K562 (cell line): ENCODE data around the gene IPCEF1. TPM values are rescaled to one million over a fixed set of nuclear protein-coding genes. Genes with fewer than 3 reads are reported as not detected.

Experiments used
- ATAC-seq: fragments of 200-7000 bp; cut with Tn5 transposase; 3 replicates; pipeline ENCODE4 v1.9.1; 2020; ENCODE audit warnings: moderate library complexity
- BruUV-seq: library from RNA; stranded (reverse); fragments of 400-500 nt; replicated peaks from 2 replicates; lab custom pipeline; 2021; lab: Mats Ljungman, UMichigan
- CTCF ChIA-PET: fragments of 300-600 bp; formaldehyde crosslinking; extraction: SDS; loops from one replicate; lab custom pipeline; 2021; ENCODE audit warnings: low intra/inter-chr PET ratio; lab: Yijun Ruan, JAX
- POLR2A ChIA-PET: fragments of 300-600, 350-650 bp; sonication (Branson Sonifier 250); formaldehyde crosslinking; extraction: SDS; loops from one replicate; lab custom pipeline; 2021; ENCODE audit warnings: antibody characterized with exemption, inconsistent platforms; lab: Yijun Ruan, JAX
- DNase-seq, 4 experiments: peaks; one replicate each; pipeline versions ENCODE4 v3.0.0 to v3.0.0-alpha.2; 2011 to 2018; ENCODE audit warnings: low spot score in 3 of 4, mixed read lengths in 3 of 4; ENCODE audit errors: extremely low read depth in 1 of 4
- FAIRE-seq: peaks from 2 replicates; lab custom pipeline; 2011; peaks lifted over from hg19 to GRCh38; lab: Jason Lieb, UNC
- H2AFZ ChIP-seq: 2 replicates; pipeline ENCODE4 v1.6.0; 2011; ENCODE audit warnings: low read depth, low read length, control low read depth, inconsistent platforms
- H3K27ac ChIP-seq: fragments of 200-600 bp; 3 replicates; pipeline ENCODE4 v1.8.0; 2011; ENCODE audit warnings: low read depth, mild to moderate bottlenecking, control low read depth, inconsistent platforms, low read length, moderate library complexity, mixed read lengths; ENCODE audit errors: extremely low read depth
- H3K27me3 ChIP-seq, 2 experiments: fragments of 300-600 bp in 1 of 2; 2 replicates in 1 of 2; 3 replicates in 1 of 2; pipeline versions ENCODE4 v1.6.0 to v1.8.0; 2011; ENCODE audit warnings: inconsistent platforms in 2 of 2, low read length in 2 of 2, mild to moderate bottlenecking in 1 of 2, mixed read lengths in 1 of 2, moderate library complexity in 1 of 2; ENCODE audit not compliant: control insufficient read depth in 2 of 2, insufficient read depth in 2 of 2
- H3K36me3 ChIP-seq: fragments of 300-600 bp; 3 replicates; pipeline ENCODE4 v1.8.0; 2011; ENCODE audit warnings: mild to moderate bottlenecking, low read length, inconsistent platforms; ENCODE audit not compliant: control insufficient read depth, insufficient read depth
- H3K4me1 ChIP-seq, 2 experiments: fragments of 200-600 bp in 1 of 2; replicated peaks in 1 of 2; 2 replicates in 1 of 2; 3 replicates in 1 of 2; pipeline versions ENCODE4 v1.5.1 to v1.8.0; 2011; ENCODE audit warnings: inconsistent platforms in 2 of 2, low read length in 2 of 2, mild to moderate bottlenecking in 1 of 2, mixed read lengths in 1 of 2, moderate library complexity in 1 of 2; ENCODE audit not compliant: control insufficient read depth in 2 of 2, insufficient read depth in 2 of 2
- H3K4me2 ChIP-seq: 2 replicates; pipeline ENCODE4 v1.6.1; 2011; ENCODE audit warnings: low read length, control low read depth, inconsistent platforms, mixed read lengths; ENCODE audit not compliant: insufficient read depth
- H3K4me3 ChIP-seq: fragments of 200-600 bp; sonication (generic), shearing (Covaris generic); 2 replicates; pipeline ENCODE4 v1.5.1; 2016; ENCODE audit warnings: control low read depth, inconsistent platforms
- H3K79me2 ChIP-seq: fragments of 200-600 bp; 3 replicates; pipeline ENCODE4 v1.8.0; 2011; ENCODE audit warnings: low read length, inconsistent platforms; ENCODE audit not compliant: control insufficient read depth, insufficient read depth
- H3K9ac ChIP-seq, 2 experiments: 2 replicates each; pipeline versions ENCODE4 v1.6.0 to v1.6.1; 2011; ENCODE audit warnings: low read depth in 2 of 2, low read length in 2 of 2, control low read depth in 1 of 2, inconsistent platforms in 1 of 2, mild to moderate bottlenecking in 1 of 2, mixed read lengths in 1 of 2; ENCODE audit not compliant: insufficient read depth in 1 of 2
- H3K9me1 ChIP-seq: one replicate; pipeline ENCODE4 v1.6.0; 2011; ENCODE audit warnings: inconsistent platforms, mild to moderate bottlenecking, low read length, moderate library complexity; ENCODE audit not compliant: control insufficient read depth, insufficient read depth
- H3K9me3 ChIP-seq: replicated peaks from 2 replicates; pipeline ENCODE4 v1.5.1; 2011; ENCODE audit warnings: low read depth, low read length, inconsistent platforms; ENCODE audit not compliant: control insufficient read depth, insufficient read depth
- H4K20me1 ChIP-seq: replicated peaks from 2 replicates; pipeline ENCODE4 v1.6.1; 2011; ENCODE audit warnings: low read length, inconsistent platforms, mixed read lengths; ENCODE audit not compliant: control insufficient read depth, insufficient read depth
- ASH1L ChIP-seq: fragments of 450-650 bp; IDR thresholded peaks from 2 replicates; pipeline ENCODE4 v1.6.1; 2018; ENCODE audit warnings: borderline replicate concordance, mild to moderate bottlenecking, low read depth; ENCODE audit not compliant: partially characterized antibody
- CBX3 ChIP-seq, 2 experiments: IDR thresholded peaks; 1 replicate in 1 of 2; 2 replicates in 1 of 2; pipeline ENCODE4 v1.6.1; 2012; ENCODE audit warnings: inconsistent platforms in 2 of 2, low read length in 2 of 2, borderline replicate concordance in 1 of 2, control low read depth in 1 of 2
- EZH2 ChIP-seq: IDR thresholded peaks from 2 replicates; pipeline ENCODE4 v1.6.1; 2012; ENCODE audit warnings: low read depth, mild to moderate bottlenecking, inconsistent platforms, low read length, borderline replicate concordance
- GABPA ChIP-seq: fragments of 200-800 bp; sonication (Bioruptor generic); conservative IDR thresholded peaks from 2 replicates; pipeline ENCODE4 v1.6.1; 2016; ENCODE audit warnings: low read depth, missing genetic modification characterization, missing compliant biosample characterization
- ILF3 ChIP-seq: fragments of 450-650 bp; IDR thresholded peaks from 2 replicates; pipeline ENCODE4 v1.6.1; 2018; ENCODE audit warnings: antibody characterized with exemption, mild to moderate bottlenecking, moderate library complexity, borderline replicate concordance
- MEIS2 ChIP-seq: fragments of 450-650 bp; IDR thresholded peaks from 2 replicates; pipeline ENCODE4 v1.6.1; 2014; ENCODE audit warnings: mild to moderate bottlenecking; ENCODE audit not compliant: partially characterized antibody
- OTX1 ChIP-seq: fragments of 450-650 bp; formaldehyde crosslinking; IDR thresholded peaks from 2 replicates; pipeline ENCODE4 v1.4.0; 2022; ENCODE audit warnings: mild to moderate bottlenecking
- POLR2AphosphoS2 ChIP-seq: IDR thresholded peaks from 2 replicates; pipeline ENCODE4 v1.6.1; 2012; ENCODE audit warnings: low read length, improper control_type of control experiment
- TEAD2 ChIP-seq: fragments of 450-650 bp; IDR thresholded peaks from 2 replicates; pipeline ENCODE4 v1.6.1; 2016; ENCODE audit warnings: missing genetic modification characterization, control low read depth, missing compliant biosample characterization
- THRAP3 ChIP-seq: fragments of 450-650 bp; IDR thresholded peaks from 2 replicates; pipeline ENCODE4 v1.6.1; 2016; ENCODE audit warnings: mild to moderate bottlenecking, inconsistent platforms, borderline replicate concordance
- ZNF165 ChIP-seq: fragments of 250-450 bp; sonication (Bioruptor Pico); IDR thresholded peaks from 2 replicates; pipeline ENCODE4 v1.4.0; 2020; ENCODE audit warnings: borderline replicate concordance
- ZNF717 ChIP-seq: fragments of 250-450 bp; sonication (Bioruptor Pico); IDR thresholded peaks from 2 replicates; pipeline ENCODE4 v1.5.0; 2021
- WGBS: fragments of 100-300 bp; shearing (Covaris generic); methylation state at CpG from one replicate; pipeline ENCODE4 v1.1.6; 2016; ENCODE audit warnings: low coverage, mixed read lengths; ENCODE audit not compliant: insufficient coverage; ENCODE audit errors: missing lambda C conversion rate; 5-methylcytosine and 5-hydroxymethylcytosine counted together
- in situ Hi-C: fragments of 300-500 bp; cut with MboI; formaldehyde crosslinking; loops from 4 replicates; pipeline ENCODE4 v1.15.0; 2018; ENCODE audit warnings: inconsistent platforms, mixed read lengths
- intact Hi-C: fragments of 100-400 bp; cut with micrococcal nuclease; formaldehyde crosslinking; loops from 2 replicates; pipeline ENCODE4 v1.14.2; 2022
- polyA plus RNA-seq, 8 experiments: library from polyadenylated mRNA; depleted of rRNA in 4 of 8; stranded (reverse) in 5 of 8; unstranded in 3 of 8; fragments of >200 nt; fragmentation: Nextera tagmentation in 2 of 8; fragmentation: Illumina TruSeq in 1 of 8; extraction: Ambion mirVana in 2 of 8; extraction: Trizol in 1 of 8; gene quantifications; 2 replicates each; pipeline versions ENCODE4 v1.2.1 to v1.2.3, GENCODE V29; 2011 to 2014; ENCODE audit warnings: inconsistent platforms in 1 of 8, missing spikeins in 1 of 8
- total RNA-seq, 7 experiments: library from RNA; depleted of rRNA in 6 of 7; stranded (reverse); fragments of >200 nt in 6 of 7; fragmentation: Illumina TruSeq in 2 of 7; extraction: Trizol in 2 of 7; gene quantifications; 2 replicates each; pipeline versions ENCODE4 v1.2.1 to v1.2.3, GENCODE V29; 2011 to 2021; ENCODE audit warnings: low replicate concordance in 1 of 7
- TF ChIP-seq, protein P1 (sequence below): sonication (generic); formaldehyde crosslinking; IDR thresholded peaks from 2 replicates; pipeline ENCODE4 v1.9.0; 2022; ENCODE audit warnings: mild to moderate bottlenecking, missing genetic modification reagents
- TF ChIP-seq, protein P2 (sequence below): sonication (generic); formaldehyde crosslinking; IDR thresholded peaks from 2 replicates; pipeline ENCODE4 v1.8.1; 2023; ENCODE audit warnings: mild to moderate bottlenecking, missing genetic modification reagents
- TF ChIP-seq, protein P3 (sequence below): fragments of 450-650 bp; IDR thresholded peaks from 2 replicates; pipeline ENCODE4 v1.6.1; 2016; ENCODE audit warnings: borderline replicate concordance
- TF ChIP-seq, protein P4 (sequence below): fragments of 450-650 bp; formaldehyde crosslinking; IDR thresholded peaks from 2 replicates; pipeline ENCODE4 v1.4.0; 2020; ENCODE audit warnings: mild to moderate bottlenecking, mixed read lengths

IPCEF1 gene
- total and polyA plus RNA-seq, 9 of the 15 experiments (the other 6 are each of a cell fraction or from before 2014, with no cell fraction given): 0.14 to 0.18 TPM; not detected in 7

DNA sequence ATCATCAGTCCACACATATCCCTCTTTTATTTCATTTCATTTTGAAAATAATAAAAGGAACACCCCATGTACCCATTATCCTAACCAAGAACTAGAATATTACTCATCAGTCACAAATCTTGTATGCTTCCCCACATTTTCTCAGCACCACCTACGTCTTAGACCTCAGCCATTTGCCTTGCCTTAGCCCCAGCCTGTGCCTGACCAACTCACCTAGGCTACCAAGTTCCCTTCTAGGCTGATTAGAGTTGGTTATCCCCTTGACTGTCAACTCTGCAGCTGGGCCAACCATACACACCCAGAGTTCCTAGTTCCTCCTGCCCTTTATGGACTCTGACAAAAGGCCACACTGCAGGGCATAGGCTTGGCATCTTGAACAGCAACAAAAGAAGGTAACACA lies 33.4 kb upstream of the IPCEF1 start (continued):
- TF ChIP-seq MEIS2 (no peak), TEAD2 (no peak), ASH1L (no peak), ILF3 (no peak)
- TF ChIP-seq, protein P1, sequence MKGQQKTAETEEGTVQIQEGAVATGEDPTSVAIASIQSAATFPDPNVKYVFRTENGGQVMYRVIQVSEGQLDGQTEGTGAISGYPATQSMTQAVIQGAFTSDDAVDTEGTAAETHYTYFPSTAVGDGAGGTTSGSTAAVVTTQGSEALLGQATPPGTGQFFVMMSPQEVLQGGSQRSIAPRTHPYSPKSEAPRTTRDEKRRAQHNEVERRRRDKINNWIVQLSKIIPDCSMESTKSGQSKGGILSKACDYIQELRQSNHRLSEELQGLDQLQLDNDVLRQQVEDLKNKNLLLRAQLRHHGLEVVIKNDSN (CRISPR knock-in tag): no peak

DNA sequence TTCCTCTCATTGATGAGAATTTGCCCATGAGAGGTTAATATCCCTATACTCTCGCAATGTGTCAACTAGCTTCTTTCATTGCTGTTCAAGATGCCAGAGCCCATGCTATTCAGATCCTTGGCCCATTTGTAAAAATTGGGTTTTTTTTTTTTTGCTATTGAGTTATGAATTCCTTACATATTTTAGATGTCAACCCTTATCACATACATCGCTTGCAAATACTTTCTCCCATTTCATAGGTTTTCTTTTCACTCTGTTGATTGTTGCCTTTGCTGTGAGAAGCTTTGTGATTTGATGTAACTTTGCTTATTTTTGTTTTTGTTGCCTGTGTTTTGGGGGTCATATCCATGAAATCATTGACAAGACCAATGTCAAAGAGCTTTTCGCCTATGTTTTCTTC lies 32.2 kb upstream of the IPCEF1 start:
- no peak overlapping the region for H3K4me3 ChIP-seq
- H3K9ac ChIP-seq: no peak overlapping the region
- ATAC-seq: no peak
- H3K4me1 ChIP-seq: no peaks in the 10 kb centered on the region; a peak in 1 of 5 replicates
- no peak for FAIRE-seq
- BruUV-seq: no TSS peak
- no peak overlapping the region for H3K27ac ChIP-seq
- CTCF ChIA-PET: no interaction called here
- no peaks in the 10 kb centered on the region for H3K9me1 ChIP-seq
- intact Hi-C loops: no loop called here
- in situ Hi-C loops: no loop called here
- 52% methylated on average over 3 of the region's 3 CpGs for WGBS
- no peaks in the 10 kb centered on the region for H4K20me1 ChIP-seq
- no peaks in the 10 kb centered on the region for H3K79me2 ChIP-seq
- POLR2A ChIA-PET: no interaction called here
- H3K9me3 ChIP-seq: no peaks in the 10 kb centered on the region
- H3K36me3 ChIP-seq: no peaks in the 10 kb centered on the region
- no peak for DNase-seq
- H3K4me2 ChIP-seq: no peak overlapping the region
- peaks cover 0 to 12% of the 10 kb centered on the region in 2 experiments; a peak in 2 of 5 replicates for H3K27me3 ChIP-seq
- no peak overlapping the region for H2AFZ ChIP-seq
- TF ChIP-seq GABPA (no peak), EZH2 (no peak), ZNF717 (CRISPR knock-in tag) (no peak), OTX1 (CRISPR knock-in tag) (no peak), POLR2AphosphoS2 (no peak), ZNF165 (CRISPR knock-in tag) (no peak), THRAP3 (no peak), CBX3 (IDR thresholded peaks at IDR 0.05; ENCODE audit: borderline replicate concordance in 1 of 2, low read length in 2 of 2) (no peak)
- TF ChIP-seq, protein P2, sequence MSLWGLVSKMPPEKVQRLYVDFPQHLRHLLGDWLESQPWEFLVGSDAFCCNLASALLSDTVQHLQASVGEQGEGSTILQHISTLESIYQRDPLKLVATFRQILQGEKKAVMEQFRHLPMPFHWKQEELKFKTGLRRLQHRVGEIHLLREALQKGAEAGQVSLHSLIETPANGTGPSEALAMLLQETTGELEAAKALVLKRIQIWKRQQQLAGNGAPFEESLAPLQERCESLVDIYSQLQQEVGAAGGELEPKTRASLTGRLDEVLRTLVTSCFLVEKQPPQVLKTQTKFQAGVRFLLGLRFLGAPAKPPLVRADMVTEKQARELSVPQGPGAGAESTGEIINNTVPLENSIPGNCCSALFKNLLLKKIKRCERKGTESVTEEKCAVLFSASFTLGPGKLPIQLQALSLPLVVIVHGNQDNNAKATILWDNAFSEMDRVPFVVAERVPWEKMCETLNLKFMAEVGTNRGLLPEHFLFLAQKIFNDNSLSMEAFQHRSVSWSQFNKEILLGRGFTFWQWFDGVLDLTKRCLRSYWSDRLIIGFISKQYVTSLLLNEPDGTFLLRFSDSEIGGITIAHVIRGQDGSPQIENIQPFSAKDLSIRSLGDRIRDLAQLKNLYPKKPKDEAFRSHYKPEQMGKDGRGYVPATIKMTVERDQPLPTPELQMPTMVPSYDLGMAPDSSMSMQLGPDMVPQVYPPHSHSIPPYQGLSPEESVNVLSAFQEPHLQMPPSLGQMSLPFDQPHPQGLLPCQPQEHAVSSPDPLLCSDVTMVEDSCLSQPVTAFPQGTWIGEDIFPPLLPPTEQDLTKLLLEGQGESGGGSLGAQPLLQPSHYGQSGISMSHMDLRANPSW (CRISPR knock-in tag): no peak
- TF ChIP-seq, protein P3, sequence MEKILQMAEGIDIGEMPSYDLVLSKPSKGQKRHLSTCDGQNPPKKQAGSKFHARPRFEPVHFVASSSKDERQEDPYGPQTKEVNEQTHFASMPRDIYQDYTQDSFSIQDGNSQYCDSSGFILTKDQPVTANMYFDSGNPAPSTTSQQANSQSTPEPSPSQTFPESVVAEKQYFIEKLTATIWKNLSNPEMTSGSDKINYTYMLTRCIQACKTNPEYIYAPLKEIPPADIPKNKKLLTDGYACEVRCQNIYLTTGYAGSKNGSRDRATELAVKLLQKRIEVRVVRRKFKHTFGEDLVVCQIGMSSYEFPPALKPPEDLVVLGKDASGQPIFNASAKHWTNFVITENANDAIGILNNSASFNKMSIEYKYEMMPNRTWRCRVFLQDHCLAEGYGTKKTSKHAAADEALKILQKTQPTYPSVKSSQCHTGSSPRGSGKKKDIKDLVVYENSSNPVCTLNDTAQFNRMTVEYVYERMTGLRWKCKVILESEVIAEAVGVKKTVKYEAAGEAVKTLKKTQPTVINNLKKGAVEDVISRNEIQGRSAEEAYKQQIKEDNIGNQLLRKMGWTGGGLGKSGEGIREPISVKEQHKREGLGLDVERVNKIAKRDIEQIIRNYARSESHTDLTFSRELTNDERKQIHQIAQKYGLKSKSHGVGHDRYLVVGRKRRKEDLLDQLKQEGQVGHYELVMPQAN: no peak
- TF ChIP-seq, protein P4, sequence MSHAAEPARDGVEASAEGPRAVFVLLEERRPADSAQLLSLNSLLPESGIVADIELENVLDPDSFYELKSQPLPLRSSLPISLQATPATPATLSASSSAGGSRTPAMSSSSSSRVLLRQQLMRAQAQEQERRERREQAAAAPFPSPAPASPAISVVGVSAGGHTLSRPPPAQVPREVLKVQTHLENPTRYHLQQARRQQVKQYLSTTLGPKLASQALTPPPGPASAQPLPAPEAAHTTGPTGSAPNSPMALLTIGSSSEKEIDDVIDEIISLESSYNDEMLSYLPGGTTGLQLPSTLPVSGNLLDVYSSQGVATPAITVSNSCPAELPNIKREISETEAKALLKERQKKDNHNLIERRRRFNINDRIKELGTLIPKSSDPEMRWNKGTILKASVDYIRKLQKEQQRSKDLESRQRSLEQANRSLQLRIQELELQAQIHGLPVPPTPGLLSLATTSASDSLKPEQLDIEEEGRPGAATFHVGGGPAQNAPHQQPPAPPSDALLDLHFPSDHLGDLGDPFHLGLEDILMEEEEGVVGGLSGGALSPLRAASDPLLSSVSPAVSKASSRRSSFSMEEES: no peak
